ENCODE measurements around the gene TRPM2. TPM values are rescaled to one million over a fixed set of nuclear protein-coding genes. Genes with fewer than 3 reads are reported as not detected.

Gene TRPM2
- total RNA-seq, 1 experiment from 2014 or later: not detected

DNA sequence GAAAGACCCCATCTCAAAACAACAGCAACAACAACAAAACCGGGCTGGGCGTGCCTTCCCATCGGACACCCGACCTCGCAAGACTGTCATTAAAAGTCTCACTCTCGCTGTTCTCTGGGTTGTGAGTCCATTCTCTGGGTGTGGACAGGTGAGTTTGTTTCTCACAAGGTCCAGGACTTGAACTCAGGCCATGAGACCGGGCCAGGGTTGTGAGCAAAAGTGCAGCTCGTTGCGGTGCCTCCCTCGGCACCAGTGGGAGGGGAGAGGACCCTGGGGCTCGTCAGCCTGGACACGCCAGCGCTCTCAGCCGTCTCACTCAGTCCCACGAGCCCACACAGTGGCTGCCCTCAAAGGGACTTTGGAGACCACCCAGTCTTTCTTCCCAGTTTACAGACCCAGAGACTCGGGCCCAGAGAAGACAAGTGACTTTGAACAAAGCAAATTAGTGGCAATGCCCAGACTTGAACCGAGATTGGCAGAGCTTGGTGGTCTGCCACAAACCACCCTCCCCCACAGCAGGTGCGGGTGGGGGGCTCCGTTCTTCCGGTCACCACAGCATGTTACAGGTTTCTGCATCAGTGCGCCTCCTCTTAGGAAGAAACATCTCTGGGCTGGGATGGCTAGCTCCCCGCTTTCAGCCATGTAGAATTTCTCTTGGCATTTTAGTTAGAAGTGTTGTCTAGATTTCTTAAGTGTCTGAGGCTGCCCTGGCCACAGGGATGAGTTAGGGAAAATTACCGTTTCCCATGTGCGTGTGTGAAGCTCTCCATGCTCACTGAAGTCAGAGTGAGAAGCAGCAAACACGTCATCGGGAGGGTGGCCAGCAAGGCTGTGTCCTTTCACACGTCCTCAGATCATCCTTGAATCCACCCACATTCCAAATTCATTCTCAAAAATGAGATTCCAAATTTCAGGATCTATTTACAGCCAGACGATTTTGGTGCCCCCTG, 130.1 kb downstream of the TRPM2 start:
- no peak for DNase-seq (ENCODE audit: low read depth)

- no peak for DNase-seq (ENCODE audit: low read depth)
Measured at GRCh38 chr21:44484498-44485253, 131.3 kb downstream of the TRPM2 start.

DNA sequence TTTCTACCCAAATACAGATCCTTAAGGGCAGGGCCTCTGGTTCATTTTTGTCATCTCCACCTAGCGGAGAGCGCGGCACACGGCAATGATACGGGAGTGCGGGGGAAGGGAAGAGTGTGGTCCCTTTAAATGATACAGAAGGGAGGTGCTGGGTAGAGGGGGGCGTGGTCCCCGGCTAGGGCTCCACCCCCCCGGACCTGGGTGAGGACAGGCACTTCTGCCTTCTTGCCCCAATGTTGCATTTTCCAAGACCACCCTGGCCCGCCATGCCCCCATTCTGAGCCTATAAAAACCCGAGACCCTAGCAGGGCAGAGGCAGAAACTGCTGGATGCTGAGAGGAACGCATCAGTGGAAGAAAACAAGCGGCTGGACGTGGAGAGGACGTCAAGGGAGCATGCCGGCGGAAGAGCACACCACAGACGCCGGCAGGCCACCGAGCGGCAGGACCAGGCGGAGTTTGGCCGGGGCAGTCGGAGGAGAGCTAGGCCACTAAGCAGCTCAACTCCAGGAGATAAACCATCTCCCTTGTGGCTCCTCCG, 131.9 kb downstream of the TRPM2 start:
- DNase-seq (ENCODE audit: low read depth): no peak

DNA sequence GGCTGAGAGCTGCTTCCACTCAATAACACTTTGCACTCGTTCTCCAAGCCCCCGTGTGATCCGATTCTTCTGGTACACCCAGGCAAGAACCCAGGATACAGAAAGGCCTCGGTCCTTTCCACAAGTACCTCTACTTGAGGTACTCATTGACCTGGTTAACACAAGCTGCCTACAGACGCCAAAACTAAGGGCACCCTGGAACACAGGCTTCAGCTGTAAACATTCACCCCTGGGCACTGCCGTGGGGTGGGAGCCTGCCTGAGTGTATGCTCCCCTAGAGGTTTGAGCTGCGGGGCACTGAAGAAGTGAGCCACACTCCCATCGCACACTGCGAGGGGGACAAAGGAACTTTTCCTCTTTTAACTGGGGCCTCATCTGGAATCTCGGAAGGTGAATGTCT, 132.4 kb downstream of the TRPM2 start:
- DNase-seq (ENCODE audit: low read depth): no peak

DNA sequence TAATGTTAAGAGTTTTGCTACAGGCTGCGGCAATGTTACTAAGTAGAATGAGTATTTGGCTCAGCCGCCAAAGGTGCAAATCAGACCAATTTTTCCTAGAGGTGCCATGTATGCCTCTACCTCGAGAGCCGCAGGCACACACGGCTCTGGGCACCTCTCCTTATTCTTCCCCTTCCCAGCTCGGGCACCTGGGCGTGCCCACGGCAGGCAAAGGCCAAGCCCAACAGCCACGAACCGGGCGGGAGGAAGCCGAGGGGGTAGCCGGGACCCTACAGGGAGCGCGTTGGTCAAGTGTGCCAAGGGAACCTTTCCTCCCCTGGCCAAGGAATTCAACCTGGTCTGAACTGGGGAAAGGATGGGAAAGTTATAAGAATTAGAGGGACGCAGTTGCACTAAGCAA, 132.9 kb downstream of the TRPM2 start:
- DNase-seq (ENCODE audit: low read depth): no peak

- DNase-seq (ENCODE audit: low read depth): no peak
Measured at GRCh38 chr21:44487831-44488230, 134.4 kb downstream of the TRPM2 start.

DNA sequence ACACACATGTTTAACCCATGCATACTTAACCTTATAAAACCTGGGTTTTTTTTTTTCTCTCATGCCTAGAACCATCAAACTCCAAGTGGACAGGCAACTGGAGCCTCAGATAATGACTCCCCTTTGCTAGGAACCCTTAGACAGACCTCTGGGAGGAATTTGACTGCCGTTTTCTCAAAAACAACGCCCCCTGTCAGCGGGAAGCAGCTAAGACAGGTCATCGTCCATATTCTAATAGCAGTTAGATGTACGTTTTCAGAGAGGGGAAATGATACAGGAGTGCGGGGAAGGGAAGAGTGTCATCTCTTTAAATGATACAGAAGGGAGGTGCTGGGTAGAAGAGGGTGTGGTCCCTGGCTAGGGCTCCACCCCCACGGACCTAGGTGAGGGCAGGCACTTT, 136.5 kb downstream of the TRPM2 start:
- DNase-seq (ENCODE audit: low read depth): no peak

- DNase-seq (ENCODE audit: low read depth): no peak
Measured at GRCh38 chr21:44490405-44490804, 137.0 kb downstream of the TRPM2 start.

- no peak for DNase-seq (ENCODE audit: low read depth)
Measured at GRCh38 chr21:44490816-44491215, 137.4 kb downstream of the TRPM2 start.

Other genes with a start within 250 kb of the TRPM2 start
- gene PWP2, start 246.2 kb upstream of the TRPM2 start, total RNA-seq (2014; rRNA removed): 28.0 and 36.8 TPM in 2 replicates
- gene GATD3, start 219.9 kb upstream of the TRPM2 start, total RNA-seq (2014; rRNA removed): 18.6 and 35.3 TPM in 2 replicates
- gene ICOSLG, start 112.7 kb upstream of the TRPM2 start, total RNA-seq (2014; rRNA removed): under 0.01 TPM in 1 of 2 replicates, not detected in the other
- not detected in 2 replicates for gene DNMT3L, start 91.7 kb upstream of the TRPM2 start, total RNA-seq (2014; rRNA removed)
- not detected in 2 replicates for gene AIRE, start 67.7 kb upstream of the TRPM2 start, total RNA-seq (2014; rRNA removed)
- 154 and 166 TPM in 2 replicates for gene PFKL, start 53.6 kb upstream of the TRPM2 start, total RNA-seq (2014; rRNA removed)
- 15.7 and 19.0 TPM in 2 replicates for gene CFAP410, start 14.2 kb upstream of the TRPM2 start, total RNA-seq (2014; rRNA removed)
- gene LRRC3, start 101.9 kb downstream of the TRPM2 start, total RNA-seq (2014; rRNA removed): not detected in 2 replicates
- not detected in 2 replicates for gene KRTAP10-1, start 186.6 kb downstream of the TRPM2 start, total RNA-seq (2014; rRNA removed)
- gene KRTAP10-2, start 197.9 kb downstream of the TRPM2 start, total RNA-seq (2014; rRNA removed): not detected in 2 replicates
- gene KRTAP10-3, start 205.2 kb downstream of the TRPM2 start, total RNA-seq (2014; rRNA removed): not detected in 2 replicates
- gene KRTAP10-4, start 220.1 kb downstream of the TRPM2 start, total RNA-seq (2014; rRNA removed): not detected in 2 replicates
- gene KRTAP10-5, start 227.0 kb downstream of the TRPM2 start, total RNA-seq (2014; rRNA removed): not detected in 2 replicates
- gene KRTAP10-6, start 238.9 kb downstream of the TRPM2 start, total RNA-seq (2014; rRNA removed): not detected in 2 replicates
- not detected in 2 replicates for gene KRTAP10-7, start 247.0 kb downstream of the TRPM2 start, total RNA-seq (2014; rRNA removed)